Measurements from ENCODE around the gene FXN.

The FXN gene

DNA sequence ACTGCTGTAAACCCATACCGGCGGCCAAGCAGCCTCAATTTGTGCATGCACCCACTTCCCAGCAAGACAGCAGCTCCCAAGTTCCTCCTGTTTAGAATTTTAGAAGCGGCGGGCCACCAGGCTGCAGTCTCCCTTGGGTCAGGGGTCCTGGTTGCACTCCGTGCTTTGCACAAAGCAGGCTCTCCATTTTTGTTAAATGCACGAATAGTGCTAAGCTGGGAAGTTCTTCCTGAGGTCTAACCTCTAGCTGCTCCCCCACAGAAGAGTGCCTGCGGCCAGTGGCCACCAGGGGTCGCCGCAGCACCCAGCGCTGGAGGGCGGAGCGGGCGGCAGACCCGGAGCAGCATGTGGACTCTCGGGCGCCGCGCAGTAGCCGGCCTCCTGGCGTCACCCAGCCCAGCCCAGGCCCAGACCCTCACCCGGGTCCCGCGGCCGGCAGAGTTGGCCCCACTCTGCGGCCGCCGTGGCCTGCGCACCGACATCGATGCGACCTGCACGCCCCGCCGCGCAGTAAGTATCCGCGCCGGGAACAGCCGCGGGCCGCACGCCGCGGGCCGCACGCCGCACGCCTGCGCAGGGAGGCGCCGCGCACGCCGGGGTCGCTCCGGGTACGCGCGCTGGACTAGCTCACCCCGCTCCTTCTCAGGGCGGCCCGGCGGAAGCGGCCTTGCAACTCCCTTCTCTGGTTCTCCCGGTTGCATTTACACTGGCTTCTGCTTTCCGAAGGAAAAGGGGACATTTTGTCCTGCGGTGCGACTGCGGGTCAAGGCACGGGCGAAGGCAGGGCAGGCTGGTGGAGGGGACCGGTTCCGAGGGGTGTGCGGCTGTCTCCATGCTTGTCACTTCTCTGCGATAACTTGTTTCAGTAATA is at the start of gene FXN:
TSS of gene FXN (plus strand) at position 315 of the 871 bp plus-strand sequence. CDS start at position 346, 31 bp downstream.
- peak; percentile 84 for DNase-seq (ENCODE audit: low spot score)

DNA sequence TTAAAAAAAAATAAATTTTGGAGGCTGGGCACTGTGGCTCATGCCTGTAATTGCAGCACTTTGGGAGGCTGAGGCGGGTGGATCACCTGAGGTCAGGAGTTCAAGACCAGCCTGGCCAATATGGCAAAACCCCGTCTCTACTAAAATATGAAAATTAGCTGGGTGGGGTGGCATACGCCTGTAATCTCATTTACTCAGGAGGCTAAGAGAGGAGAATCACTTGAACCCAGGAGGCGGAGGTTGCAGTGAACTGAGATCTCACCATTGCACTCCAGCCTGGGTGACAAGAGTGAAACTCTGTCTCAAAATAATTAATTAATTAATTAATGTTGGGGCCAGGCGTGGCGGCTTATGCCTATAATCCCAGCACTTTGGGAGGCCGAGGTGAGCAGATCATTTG is 48.6 kb upstream of the FXN start:
- peak; percentile 59 for DNase-seq (ENCODE audit: low spot score)

DNA sequence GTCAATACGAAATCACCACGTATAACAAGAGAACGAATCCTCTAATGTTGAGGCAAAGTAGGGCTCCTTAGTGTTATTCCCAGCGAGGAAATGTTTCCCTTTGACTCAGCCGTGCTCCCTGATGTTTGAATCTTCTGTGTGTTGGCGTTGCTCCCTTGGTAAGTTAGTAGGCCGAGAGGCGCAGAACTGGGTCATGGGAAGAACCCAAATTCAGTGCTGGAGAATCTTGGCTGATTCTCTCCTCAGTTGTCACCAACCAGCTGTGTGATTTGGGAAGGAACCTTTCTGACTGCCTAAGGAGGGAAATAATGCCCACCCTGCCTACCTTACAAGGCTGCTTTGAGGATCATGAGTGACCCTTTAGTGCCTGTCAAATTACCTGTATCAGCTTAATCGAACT is 44.1 kb upstream of the FXN start:
- DNase-seq (ENCODE audit: low spot score): no peak

DNA sequence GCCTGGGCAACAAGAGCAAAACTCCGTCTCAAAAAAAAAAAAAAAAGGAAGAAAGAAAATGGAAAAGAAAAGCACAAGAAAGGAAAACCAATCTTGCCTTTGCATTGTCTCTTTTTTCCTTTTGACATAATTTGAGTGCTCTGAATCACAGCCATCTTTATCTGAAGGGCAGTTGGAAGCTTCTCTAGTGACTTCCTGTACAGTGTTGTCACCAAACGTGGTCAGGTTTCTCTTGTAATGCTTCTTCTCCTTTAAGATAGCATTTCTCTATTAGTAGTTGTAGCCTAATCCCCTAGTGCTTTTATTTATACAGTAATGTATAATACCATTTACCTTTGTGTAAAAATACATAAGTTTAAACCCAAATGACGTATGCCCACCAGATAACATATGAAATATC is 39.8 kb upstream of the FXN start:
- DNase-seq (ENCODE audit: low spot score): no peak

DNA sequence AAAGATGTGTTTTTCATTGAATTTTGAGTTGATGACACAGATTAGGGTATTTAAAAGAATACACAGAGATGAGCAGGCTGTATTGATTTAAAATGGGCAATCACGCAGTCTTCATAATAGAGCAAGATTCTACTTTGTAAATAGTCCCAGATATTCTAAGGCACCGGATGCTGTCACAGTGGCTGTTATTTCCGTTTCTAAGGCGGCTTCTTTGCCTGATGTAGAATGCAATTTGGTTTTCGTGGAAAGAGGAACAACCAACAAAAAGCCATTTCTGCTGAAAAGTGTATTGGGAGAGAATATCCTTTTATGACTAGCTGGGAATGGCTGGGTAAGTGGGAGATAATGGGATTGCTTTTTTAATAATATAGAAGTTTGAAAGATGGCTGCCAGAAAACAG is 39.1 kb upstream of the FXN start:
- no peak for DNase-seq (ENCODE audit: low spot score)

DNA sequence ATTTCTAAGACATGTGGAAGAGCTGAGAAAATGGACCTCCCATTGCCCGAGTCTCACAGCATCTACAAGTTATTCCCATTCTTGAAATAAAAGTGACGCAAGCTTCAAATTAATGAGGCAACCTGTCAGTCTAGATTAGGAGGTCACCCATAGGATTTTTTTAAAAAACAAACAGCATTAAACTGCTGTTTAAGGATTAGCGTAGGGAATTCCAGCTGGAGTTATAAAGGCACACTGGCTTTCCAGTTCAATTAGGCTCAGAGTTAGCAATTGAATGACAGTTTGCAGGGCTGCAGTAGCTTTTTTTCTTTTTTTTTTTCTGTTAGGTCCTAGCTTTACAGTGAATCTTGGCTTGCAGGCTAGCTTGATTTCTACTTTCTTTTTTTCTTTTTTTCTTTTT is 37.9 kb upstream of the FXN start:
- no peak for DNase-seq (ENCODE audit: low spot score)

DNA sequence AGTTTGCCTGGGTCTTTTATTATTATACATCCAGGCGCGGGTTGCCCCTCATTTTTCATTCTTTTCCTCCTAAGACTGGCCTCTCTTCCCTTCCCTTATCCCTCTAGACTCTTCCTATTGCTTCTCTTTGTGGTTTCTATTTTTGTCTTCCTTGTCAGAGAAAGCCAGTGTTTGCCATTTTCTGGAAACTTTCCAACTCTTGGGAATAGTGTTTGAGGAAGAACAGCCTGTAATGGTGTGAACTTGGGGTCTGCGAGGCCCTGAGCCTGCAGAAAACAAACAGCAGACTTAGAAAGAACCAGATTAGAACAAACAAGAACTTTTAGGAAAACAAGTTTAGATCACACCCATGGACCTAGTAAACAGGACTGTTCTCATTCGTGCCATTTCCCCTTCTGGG is 37.2 kb upstream of the FXN start:
- DNase-seq (ENCODE audit: low spot score): no peak

DNA sequence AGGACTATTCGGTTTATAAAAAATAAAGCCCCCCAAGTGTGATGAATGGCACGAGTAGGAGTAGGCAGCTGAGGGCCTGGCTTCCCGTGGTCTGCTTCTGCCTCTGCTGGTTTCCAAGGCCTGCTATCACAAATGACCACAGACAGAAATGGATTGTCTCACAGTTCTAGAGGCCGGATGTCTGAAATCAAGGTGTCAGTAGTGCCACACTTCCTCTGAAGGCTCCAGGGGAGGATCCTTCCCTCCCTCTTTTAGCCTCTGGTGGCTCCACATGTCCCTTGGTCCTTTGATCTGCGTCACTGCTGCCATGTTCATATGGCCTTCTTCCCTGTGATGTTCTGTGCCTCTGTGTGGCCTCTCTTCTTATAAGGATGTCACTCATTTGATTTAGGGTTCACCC is 36.7 kb upstream of the FXN start:
- no peak for DNase-seq (ENCODE audit: low spot score)

DNA sequence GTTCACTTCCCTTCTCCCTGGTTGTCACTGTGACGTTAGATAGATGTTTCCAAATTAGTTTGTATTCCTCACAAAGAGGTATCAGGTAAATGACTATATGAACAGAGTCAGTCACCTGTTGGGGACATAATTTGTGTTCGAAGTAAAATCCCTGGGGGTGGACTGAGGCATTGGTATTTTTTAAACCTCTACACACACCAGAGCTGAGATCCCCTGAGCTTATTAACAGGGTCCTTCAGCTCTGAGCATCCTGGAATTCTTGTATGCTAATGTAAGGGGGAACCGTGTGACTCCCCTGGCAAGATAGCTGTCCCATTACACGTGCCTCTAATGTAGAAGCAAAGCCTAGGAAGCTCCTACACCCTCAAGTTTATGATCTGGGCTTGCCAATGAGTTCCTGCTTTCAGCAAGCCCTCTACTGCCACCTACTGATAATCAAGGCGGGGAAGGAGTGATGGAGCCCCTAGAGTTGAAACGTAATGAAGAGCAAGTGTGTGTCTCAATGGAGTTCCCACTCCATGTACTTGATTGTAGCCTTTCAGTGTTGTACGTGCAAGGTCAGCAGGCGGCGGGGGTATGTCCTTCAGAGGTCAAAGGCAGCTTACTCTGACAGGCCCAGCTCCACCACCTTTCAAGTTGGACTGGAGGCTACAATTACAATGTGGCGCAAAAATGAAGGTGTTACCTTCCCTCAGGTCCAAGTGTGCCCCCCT is 36.0 kb upstream of the FXN start:
- DNase-seq (ENCODE audit: low spot score): peak; percentile 91

DNA sequence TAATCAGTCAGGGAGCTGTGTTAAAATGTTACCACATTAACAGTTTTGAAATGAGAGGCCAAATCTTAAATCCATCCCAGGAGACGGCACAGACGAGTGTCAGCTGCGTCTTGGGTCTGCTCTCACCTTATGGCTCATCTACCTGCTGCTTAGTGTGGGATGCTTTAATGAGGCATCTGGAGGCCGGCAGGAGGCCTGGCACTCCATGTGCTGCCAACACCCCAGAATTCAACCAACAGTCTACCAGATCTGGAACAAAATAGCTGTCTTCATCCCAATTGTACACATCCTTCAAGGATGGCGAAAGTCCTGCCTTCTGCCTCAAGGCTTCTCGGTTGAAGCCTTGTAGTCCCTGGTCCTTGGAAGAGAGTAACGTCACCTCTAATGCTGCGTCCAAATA is 33.6 kb upstream of the FXN start:
- DNase-seq (ENCODE audit: low spot score): no peak

DNA sequence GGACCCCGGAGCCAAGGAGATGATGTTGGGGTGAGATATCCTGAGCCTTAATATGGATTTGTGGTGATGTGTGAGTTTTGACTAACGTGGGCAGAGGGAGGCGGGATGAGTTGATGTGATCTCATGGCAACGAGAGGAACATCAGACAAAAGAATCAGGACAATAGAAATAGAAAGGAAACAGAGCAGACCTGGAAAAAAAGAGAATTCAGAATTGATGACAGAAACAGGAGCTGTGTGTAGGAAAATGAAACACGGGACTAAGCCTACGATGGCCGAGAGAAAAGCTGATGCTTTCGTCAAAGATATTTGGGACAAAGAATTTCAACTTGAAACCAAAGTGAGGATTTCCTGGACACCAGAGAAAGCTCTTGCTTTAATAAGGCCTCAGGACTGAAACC is 32.5 kb upstream of the FXN start:
- no peak for DNase-seq (ENCODE audit: low spot score)

DNA sequence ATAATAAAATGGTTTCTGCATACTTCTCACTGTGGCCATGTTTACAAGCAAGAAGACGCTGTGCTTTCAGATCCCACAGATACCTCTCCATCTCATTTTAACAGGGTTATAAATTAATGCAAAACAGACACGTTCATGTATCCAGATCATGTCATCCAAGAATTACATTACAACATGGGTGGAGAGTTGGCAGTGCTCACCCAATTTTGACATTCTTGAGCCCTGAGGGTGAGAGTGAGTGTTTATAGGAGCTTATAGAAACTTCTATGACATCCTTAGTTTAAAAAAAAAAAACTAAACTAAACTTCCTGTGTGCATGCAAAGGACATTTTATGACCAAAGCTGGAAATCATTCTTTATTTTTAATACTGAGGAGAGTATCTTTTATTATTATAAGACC is 30.7 kb upstream of the FXN start:
- no peak for DNase-seq (ENCODE audit: low spot score)

DNA sequence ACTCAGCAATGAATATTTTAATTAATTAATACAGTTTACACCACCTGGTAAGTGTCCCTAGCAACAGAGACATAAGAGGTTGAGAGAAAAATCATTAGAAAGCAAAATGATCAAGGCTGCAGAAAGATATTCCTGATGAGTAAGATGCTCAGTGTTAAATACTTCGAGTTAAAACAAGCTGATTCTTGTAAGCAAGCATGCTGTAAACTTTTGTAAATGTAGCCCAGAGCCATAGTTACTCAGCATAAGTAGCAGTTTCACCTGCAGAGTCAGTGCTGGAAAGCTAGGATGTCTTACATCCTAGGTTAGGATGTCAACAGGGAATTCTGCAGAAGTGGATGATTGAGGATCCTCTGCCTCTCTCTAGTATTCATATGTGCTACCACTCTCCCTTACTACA is 25.8 kb upstream of the FXN start:
- DNase-seq (ENCODE audit: low spot score): no peak

DNA sequence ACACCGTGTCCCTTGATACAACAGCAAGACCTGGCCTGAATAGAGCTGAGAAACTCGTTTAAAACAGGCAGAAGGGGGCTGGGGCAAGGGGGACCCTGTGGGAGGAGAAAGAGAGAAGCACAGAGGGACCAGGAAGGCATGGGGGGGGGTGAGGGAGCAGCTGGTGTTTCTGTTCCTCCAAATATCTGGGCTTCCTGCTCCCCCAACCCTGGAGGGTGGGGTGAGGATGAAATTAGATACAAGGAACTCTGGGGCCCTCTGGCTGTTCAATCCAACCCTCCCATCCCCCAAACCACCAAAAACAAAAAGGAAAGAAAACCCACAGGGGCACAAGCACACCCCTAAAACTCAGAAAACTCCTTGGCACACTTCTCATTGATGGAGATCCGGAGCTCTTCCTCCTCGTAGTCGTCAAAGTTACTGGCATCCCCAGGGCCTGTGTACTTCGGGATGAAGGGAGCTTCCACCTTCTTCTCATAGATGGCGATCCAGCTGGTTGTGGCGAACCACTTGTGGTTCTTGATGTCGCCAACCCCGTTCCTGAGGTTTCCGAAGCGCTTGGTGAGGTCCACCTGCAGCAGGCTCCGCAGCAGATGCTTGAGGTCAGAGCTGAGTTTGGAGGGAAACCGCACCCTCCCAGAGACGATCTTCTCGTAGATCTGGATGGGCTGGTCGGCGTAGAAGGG is 22.7 kb upstream of the FXN start:
- DNase-seq (ENCODE audit: low spot score): no peak

DNA sequence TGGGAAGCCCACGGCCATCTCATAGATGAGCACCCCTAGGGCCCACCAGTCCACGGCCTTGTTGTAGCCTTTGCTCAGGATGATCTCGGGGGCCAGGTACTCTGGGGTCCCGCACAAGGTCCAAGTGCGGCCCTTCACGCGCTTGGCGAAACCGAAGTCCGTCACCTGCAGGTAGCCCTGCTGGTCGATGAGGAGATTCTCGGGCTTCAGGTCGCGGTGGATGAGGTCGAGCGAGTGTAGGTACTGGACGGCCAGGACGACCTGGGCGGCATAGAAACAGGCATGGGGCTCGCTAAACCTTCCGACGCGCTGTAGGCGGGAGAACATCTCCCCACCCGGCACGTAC is 22.2 kb upstream of the FXN start:
- DNase-seq (ENCODE audit: low spot score): no peak

DNA sequence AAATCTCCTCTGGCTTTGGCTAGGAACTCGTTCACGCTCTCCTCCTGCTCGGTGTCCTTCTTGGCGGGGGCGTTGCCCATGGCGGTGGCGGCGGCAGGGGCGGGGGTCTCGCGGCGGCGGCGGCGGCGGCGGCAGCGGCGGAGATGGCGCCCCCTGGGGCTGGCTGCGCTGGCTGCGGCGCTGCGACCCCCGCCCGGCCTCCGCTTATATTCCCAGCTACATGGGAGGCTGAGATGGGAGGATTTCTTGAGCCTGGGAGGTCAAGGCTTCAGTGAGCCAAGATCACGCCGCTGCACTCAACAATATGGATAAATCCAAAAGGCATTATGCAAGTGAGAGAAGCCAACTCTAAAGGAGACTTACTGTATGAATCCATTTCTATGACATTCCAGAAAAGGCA is 21.5 kb upstream of the FXN start, which contains the start of gene PRKACG:
TSS of gene PRKACG (minus strand) at position 101 of the 400 bp plus-strand sequence. CDS start at position 80, 21 bp downstream.
- no peak for DNase-seq (ENCODE audit: low spot score)

DNA sequence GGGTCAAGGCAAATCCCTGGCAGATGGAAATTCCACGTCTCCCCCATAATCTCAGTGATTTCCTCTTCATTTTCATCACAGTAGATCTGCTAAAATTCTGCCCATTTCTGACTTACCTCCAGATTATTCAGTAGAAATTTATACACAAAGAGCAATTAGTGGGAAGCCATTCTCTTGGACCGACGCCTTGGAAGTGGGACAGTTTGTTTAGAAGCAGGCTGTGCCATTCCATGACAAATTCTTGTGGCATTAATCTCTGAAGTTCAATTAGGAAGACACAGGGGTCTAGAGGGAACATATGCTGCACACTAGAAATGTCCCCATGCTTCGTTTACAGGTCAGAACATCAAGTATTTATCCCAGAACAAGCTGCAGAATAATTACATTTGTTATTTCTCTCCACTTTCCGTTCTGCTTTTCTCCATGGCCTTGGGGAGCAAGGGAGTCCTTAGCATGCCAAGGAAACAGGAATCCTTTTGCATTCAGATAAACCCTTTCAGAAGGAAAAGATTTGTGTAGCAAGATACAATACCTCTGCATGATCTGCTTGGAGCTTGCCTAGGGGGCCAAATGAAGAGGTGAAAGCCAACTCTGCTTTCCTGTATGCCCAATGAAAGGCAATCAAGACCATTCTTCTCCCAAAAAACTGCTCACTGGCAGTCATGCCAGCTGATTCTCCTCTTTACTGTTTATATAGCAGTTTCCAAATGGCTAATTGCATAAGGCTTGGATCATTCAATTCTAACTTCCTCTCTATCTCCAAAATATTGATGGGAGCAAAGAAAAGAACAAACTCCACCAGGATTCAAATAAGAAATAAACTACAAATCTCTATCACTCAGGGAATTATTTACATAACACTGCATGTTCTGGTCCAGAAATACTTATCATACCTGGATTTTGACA is 19.1 kb upstream of the FXN start:
- no peak for DNase-seq (ENCODE audit: low spot score)

DNA sequence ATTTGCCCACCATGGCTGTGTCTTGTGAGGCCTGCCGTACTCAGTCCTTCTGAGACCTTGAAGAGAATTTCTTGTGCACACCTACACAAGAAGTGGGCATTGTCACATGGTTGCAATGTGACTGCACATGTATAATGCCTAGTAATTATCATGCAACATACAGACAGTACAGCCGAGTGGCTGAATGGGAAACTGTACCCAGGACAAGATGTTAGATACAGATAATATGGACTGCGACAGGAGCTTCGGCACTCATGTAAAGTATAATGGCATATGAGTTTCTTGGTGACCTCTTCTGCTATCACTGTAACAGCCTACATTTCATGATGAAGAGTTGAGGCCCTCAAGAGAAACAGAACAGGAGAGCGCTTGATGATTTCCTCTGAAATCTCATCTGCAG is 16.8 kb upstream of the FXN start:
- DNase-seq (ENCODE audit: low spot score): peak; percentile 80

DNA sequence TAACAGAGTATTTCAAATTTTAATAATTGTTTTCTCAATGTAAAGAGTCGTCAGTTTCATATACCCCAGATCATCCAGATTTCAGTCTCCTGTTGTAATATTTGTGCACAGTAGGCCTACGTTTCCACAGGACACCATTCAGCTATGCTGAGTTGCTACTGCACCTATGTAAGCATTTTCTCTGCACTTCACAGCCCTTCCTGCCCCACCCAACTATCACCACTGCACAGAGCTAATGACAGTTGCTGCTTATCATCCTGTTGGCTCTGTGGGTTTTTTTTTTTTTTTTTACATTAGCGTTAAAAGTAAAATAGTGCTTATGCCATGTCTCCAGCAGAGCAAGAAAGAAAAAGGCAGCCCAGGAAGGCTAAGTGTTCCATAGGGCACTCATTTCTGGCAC is 15.7 kb upstream of the FXN start:
- peak; percentile 95 for DNase-seq (ENCODE audit: low spot score)

DNA sequence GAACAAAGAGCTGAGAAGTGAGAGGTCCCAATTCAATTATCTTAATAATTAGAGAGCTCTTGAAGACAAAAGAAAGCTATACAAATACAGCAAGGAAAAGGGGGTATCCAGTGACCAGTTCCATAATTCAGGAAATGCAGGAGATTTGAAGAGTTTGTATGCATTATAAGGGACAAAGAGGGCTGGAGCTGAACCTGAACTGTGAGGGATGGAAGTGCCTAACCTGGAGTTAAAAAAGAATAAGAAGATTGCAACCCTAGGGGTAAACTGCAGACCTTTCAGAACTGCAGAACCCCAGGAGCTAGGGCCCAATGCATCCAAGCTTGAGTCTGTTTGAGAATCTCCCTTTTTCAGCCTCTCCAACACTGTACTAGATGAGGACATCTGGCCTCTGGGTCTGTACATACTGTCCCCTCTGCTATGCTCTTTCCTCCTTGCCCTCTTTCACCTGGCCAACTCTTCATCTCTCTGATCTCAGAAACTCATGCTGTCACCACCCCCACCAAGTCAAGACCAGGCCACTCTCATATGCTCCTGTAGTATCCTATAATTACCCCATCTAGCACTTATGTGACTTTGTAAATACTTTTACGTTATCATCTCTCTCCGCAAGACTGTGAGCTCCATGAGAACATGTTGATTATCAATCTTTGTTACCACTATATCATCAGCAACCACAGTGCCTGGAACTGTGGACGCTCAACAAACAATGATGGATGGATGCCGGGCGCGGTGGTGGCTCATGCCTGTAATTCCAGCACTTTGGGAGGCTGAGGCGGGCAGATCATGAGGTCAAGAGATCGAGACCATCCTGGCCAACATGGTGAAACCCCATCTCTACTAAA is 15.0 kb upstream of the FXN start:
- peak; percentile 60 for DNase-seq (ENCODE audit: low spot score)

DNA sequence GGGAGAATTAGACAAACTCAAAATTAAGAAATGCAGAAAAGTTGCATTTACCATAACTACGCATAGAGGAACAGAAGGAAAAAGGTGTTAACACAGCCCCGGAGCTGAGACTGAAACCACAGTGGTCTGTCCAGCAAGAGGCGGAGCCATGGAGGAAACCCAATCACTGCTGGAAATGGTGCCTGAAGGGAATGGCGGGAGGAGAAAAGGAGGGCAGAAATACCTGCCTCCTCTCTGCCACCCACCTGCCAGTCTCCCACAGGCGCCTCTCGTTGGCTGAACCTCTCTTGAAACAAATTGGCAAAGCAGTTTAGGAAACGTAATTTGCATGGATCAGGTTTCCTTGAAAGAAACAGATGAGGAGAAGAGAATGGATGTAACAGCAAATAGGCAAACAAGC is 11.9 kb upstream of the FXN start:
- no peak for DNase-seq (ENCODE audit: low spot score)
